HTERT RPE-1 (cell line): ENCODE measurements around the gene BCL11A.

ENCODE experiments used
- in situ Hi-C: fragments of 300-500 bp; cut with MboI; formaldehyde crosslinking; loops from 4 replicates; pipeline ENCODE4 v1.14.3; 2020; ENCODE audit warnings: low sequenced_read_pairs

BCL11A gene

DNA sequence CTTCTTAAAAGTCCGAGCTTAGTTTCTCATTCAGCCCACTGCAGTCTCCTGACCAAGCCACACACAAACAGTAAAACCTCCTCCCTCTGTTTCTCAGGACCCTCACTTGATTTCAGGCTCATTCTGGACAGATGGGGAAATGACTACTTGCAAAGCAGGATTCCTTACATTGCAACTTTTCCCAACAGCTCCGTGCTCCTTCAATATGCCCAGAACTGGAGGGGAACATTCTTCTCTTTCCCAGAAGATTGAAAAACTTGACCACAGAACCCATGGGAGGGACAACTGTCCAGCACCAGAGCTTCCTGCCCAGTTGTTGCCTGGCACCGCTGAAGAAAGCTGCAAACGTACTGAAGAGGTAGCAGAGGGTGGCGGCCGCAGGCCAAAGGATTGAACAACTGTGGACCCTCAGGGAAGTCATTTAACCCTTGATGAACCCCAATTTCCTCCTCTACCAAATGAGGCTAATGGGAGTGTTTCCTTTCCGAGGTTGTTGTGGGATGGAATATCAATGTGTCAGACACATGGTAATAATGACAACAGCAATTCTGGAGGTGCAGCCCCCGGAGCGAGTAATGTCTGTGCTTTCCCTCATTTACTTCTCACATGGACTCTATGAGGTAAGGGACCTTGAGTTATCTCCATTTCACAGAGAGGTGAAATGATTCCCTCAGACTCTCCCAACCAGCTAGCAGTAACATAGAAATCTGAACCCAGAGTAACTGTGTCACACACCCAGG is 25.0 kb downstream of the BCL11A start:
- in situ Hi-C loops, result no loop called here

DNA sequence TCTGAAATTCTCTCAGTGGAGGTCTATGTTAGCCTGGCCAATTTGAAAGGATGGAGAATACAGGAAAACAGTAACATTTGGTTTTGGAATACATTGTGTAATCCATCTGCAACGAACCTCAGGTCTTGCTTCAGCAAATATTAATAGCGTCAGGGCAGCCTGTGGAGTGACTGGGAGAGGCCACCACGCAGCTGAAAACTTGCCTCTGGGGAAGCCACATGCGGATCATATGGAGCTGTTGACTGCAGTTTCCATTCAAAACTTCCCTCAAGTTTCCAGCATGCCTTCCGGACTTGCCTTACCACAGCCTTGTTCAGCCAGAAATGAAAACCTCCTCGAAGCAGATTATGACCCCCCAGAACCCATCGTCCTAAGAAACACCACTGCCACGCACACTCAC is 25.7 kb downstream of the BCL11A start:
- in situ Hi-C loops, result no loop called here

DNA sequence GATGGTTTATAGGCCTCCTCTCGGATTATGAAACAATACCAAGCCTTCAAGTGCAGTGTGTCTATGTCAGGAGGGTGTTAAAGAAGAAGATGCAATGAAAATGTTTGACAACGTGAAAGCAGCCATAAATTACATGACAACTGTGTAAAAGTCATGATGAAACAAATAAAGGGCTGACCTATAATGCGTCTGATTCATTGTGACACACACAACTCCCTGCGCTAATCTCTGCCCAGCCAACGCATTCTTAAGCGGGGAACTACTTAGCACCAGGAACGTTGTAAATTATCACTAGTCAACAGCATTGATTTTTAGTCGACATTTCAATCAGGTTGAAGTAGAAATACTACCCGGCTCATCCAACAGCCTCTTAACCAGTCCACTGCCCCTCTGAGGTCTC is 26.8 kb downstream of the BCL11A start:
- in situ Hi-C loops, result no loop called here

- in situ Hi-C loops, result no loop called here
Measured at GRCh38 chr2:60525899-60526298, 27.6 kb downstream of the BCL11A start.

DNA sequence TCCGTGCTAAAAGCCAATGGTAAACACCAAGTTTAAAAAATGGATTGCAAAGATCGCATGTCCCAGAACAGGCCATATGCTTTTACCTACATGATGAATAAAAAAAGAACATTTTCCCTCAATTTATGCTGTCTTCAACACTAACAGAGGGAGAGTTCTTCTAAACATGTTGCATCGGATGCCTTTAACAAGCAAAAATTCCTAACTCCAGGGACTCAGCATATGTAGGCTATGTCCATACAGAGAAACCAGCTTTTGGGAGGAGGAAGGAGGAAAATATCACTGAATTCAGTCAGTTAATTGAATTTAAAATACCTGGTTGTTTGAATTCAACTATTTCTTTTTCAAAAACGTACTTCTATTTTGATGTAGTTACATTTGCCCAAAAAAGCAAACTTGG is 28.6 kb downstream of the BCL11A start:
- in situ Hi-C loops, result no loop called here

DNA sequence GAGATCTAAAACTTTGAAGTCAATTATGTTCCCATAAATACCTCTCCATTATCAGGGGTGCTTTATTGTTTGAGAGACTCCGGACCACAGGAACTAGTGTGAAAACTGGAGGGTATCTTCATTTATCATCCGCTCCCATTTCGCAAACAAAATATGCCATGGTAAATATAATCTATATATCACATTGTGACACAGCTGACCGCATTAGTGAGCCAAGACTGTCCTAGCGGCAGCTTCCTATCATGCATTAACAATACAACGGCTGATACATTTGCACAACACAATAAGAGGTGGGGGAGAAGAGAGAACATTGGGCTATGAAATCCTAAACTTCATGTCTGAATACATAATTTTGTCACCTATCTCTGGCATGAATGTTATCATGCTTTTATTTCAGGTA is 29.5 kb downstream of the BCL11A start:
- in situ Hi-C loops, result no loop called here

GRCh38 chr2:60522462-60522861 is 31.0 kb downstream of the BCL11A start:
- in situ Hi-C loops, result no loop called here

DNA sequence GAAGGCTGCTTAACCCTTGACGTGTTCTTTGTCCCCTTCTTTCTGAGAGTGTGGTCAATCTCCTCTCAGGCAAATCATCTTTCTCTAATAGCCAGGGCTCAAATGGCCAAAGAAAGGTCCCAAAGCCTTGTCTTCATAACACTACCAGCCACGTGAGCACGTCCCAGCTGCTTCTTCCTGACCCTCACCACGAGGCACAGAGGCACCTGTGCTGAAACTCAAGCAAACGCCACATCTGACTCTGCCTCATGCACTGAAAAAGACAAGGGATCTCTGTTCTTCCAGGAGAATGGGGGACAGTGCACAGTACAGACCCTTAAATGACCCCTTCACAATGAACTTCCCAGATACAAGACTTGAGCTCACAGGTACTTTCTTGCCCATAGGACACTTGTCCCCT is 31.8 kb downstream of the BCL11A start:
- in situ Hi-C loops, result no loop called here

DNA sequence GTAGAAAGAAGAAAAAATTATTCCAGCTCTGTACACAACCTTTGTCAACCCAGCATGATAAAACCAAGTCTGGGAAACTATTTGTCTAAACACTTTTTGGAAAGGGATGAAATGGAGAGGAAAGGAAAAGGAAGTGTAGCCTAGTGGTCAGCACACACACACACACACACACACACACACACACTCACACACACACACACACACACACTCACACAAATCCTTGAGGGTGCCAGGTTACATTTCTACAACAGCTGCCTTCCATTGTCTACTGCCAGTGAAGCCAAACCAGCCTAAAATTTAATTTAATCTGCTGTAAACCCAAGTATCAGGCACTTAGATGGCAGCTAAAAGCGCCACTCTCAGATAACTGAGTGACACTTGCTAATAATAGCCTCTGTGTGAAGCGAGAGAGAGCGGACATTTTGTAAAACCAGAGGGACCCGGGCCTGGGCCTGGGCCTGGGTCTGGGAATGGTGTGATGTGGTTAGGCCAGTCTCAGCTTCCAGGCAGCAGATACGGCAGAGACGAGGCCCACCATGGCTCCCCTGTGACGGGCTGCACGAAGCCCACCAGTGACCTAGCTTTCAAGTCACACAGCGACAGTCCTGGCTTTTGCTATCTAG is 32.4 kb downstream of the BCL11A start:
- in situ Hi-C loops, result no loop called here

DNA sequence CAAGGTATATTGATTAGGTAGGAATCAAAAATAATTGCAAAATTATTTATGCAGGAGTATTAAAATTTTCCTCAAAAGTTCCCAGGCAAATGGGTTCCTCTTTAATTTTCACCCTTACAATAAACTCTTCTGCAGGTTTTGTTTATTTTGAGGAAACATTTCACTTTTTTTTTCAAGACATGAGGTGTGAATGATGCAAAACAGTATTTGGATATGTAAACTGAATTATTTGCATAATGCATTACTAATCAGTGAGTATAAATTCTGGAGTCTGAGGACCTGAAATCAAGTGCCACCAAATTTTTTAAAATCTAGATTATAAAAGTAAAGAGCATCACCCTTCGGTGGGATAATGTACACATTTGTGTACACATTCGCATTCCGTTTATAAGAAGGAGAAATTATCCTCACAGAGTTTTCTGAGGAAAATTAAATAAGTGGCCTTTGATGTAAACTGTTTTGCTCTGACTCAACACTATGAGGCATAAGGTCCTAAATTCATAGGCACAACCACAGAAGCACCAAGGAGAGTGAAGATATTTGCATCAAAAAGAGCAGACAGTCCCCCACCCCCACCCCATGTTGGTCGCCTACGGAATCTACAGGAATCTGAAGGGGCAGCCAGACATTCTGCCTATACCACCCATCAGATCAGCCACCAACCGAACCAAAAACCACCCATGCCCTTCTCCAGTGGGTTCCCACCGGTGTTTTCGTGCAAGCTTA is 33.1 kb downstream of the BCL11A start:
- in situ Hi-C loops, result no loop called here

GRCh38 chr2:60519231-60519863 is 34.1 kb downstream of the BCL11A start:
- in situ Hi-C loops, result no loop called here

DNA sequence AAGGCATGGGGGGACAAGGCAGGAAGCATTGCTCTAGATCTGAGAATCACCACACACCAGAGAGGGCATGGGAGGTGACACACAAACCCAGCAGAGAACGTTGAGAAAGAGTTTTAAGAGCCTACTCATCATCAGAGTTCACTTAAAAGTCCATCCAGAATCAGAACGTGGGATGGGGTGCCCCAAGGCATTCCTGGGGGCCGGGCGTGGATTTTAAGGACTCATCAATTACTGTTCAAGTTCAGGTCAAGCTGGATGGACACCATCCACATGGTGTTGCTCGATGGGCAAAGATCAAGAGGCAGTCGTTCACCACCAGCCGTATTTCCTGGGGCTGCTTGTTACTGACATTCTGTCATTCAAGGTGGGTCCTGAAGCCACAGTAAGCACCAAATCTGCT is 34.9 kb downstream of the BCL11A start:
- in situ Hi-C loops, result no loop called here

GRCh38 chr2:60517446-60517845 is 36.0 kb downstream of the BCL11A start:
- in situ Hi-C loops, result no loop called here

DNA sequence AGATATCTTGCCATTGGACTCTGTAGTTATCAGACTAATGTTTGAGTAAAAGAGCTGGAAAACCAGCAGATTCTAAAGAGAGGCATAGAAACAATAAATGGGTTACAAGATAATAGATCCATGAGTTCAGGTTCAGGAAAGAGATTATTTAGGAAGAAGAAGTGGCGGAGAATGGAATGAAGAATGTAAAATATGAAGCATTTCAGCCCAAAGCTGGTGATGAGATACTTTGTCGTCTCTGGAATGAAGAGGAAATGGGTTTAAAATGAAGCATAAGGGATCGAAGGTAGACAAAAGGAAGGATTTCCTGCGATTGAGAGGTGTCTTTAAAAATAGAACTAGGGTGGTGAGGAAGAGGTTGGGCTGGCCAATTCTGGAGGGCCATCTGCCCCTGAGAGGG is 36.6 kb downstream of the BCL11A start:
- in situ Hi-C loops, result no loop called here

- in situ Hi-C loops, result no loop called here
Measured at GRCh38 chr2:60516383-60516811, 37.1 kb downstream of the BCL11A start.

- in situ Hi-C loops, result no loop called here
Measured at GRCh38 chr2:60515721-60516226, 37.7 kb downstream of the BCL11A start.

DNA sequence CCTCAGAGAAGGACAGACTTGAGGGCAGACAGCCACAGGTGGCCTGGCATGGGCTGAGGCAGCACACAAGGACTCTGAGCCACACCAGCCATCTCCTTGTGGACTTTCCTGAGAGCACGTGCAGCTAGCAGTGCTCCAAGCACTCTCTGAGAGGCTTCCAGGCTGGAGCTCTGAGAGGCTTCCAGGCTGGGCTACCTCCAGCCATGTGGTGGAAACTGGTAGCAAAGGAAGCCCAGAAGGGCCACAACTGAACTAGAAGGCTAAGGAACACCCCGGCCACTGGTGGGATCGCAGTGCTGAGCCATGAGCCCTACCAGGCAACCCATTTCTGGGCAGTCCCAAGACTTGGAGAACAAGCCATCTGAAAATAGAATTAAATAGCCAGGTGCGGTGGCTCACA is 39.5 kb downstream of the BCL11A start:
- in situ Hi-C loops, result no loop called here

DNA sequence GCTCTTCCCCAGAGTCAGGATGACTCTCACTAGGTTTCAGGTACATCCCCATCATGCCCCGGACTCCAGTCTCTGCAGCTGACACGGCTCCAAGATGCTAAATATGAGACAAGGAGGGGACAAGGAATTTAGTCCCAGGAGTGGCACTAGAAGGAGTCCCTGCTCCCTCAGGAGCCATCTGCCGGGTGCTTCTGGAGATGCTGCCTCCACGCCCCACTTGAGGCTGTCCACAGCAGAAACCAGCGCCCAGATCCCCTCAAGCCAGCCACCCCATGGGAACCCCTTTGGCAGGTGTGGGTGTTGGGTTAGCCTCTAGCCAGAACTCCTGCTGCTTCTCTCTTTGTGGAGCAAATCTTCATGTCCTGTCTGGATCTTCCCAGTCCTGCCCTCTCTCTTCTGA is 40.3 kb downstream of the BCL11A start:
- in situ Hi-C loops, result no loop called here

DNA sequence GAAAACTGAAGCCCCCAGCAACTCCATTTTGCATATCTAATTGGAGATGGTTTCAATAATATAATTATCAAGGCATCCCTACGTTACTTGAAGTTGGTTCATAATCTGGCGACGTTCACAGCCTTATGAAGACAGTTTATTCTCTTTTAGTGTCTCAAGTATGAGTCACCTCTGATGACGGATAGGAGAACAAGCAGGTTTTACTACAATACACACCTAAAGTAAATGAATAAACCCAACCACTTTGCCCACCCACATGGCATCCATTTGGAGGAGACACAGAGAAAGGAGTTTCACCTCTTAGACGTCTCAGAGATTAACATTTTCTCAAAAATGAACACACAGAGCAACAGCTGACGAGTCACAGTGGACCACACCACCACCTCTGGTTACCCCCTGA is 40.8 kb downstream of the BCL11A start:
- in situ Hi-C loops, result no loop called here

GRCh38 chr2:60512062-60512622 is 41.3 kb downstream of the BCL11A start:
- in situ Hi-C loops, result no loop called here

GRCh38 chr2:60510713-60511112 is 42.7 kb downstream of the BCL11A start:
- in situ Hi-C loops, result no loop called here
